Activated CD8-positive, alpha-beta memory T cell treated with anti-CD3 and anti-CD28 coated beads, Interleukin-2, amount 10 ng/mL, durations not matched to agents 7 days and 5 days (primary cell): ENCODE measurements around the gene ZNF318. TPM values are rescaled to one million over a fixed set of nuclear protein-coding genes. Genes with fewer than 3 reads are reported as not detected.

ENCODE experiments used
- ATAC-seq: fragments of 150-1000 bp; cut with Tn5 transposase; one replicate; pipeline ENCODE4 v1.10.0; 2021; ENCODE audit warnings: moderate library complexity
- CTCF ChIA-PET: fragments of 350-600 bp; sonication (Branson Sonifier 250); formaldehyde crosslinking; loops from one replicate; lab custom pipeline; 2021; ENCODE audit warnings: antibody characterized with exemption; lab: Charles Lee
- DNase-seq: peaks from one replicate; pipeline ENCODE4 v3.0.0-alpha.2; 2020
- H3K27ac Mint-ChIP-seq: one replicate; pipeline ENCODE4 v1.8.0; 2021; ENCODE audit warnings: mild to moderate bottlenecking, mixed read lengths
- H3K27me3 Mint-ChIP-seq: one replicate; pipeline ENCODE4 v1.8.0; 2021; ENCODE audit warnings: mixed read lengths
- H3K36me3 Mint-ChIP-seq: one replicate; pipeline ENCODE4 v1.8.0; 2021; ENCODE audit warnings: mild to moderate bottlenecking, mixed read lengths
- H3K4me1 Mint-ChIP-seq: one replicate; pipeline ENCODE4 v1.8.0; 2021; ENCODE audit warnings: mixed read lengths
- H3K4me3 Mint-ChIP-seq: one replicate; pipeline ENCODE4 v1.8.0; 2021; ENCODE audit warnings: mild to moderate bottlenecking, moderate library complexity, mixed read lengths
- H3K9me3 Mint-ChIP-seq: one replicate; pipeline ENCODE4 v1.8.0; 2022; ENCODE audit warnings: low read depth, mixed read lengths
- total RNA-seq, 2 experiments: library from RNA; stranded (reverse); gene quantifications; one replicate each; pipeline ENCODE4 v1.2.3, GENCODE V29; 2021

Gene ZNF318
- total RNA-seq, 2 experiments from 2014 or later = 9.7 to 12.8 TPM

DNA sequence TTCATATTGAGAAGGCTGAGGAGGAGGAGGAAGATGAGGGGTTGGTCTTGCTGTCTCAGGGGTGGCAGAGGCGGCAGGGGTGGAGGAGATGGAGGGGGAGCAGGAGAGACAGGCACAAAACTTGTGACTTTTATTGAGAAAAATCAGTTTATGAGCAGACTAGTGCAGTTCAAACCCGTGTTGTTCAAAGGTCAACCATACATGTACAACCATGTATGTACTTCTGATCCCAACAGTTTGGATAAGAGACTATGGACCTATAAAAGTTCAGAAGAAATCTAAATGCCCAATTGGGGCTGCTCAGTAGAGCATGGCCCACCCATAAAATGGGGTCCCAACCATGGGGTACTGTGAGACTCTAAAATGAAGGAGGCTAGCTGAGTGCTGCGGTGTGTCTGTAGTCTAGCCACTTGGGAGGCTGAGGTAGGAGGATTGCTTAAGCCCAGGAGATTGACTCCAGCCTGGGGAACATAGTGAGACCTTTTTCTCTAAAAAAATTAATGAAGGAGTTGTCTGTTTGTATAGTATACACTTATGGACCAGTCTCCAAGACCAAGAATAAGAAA is 79.0 kb downstream of the ZNF318 start:
- Mint-ChIP-seq H3K27ac (no peak overlapping the region), H3K9me3 (no peaks in the 10 kb centered on the region), H3K4me3 (no peak overlapping the region), H3K27me3 (peaks cover 19% of the 10 kb centered on the region), H3K36me3 (no peaks in the 10 kb centered on the region), H3K4me1 (no peaks in the 10 kb centered on the region)
- DNase-seq (no peak), ATAC-seq (no peak)
- CTCF ChIA-PET = interaction anchor here (0.8 kb wide), 1 partner anchor 64 kb away, joined by 3 read pairs; no protein-coding TSS in a partner anchor

- DNase-seq = no peak
- Mint-ChIP-seq H3K9me3 (no peaks in the 10 kb centered on the region), H3K4me3 (no peak overlapping the region)
Measured at GRCh38 chr6:43287717-43288679, 81.4 kb downstream of the ZNF318 start.

GRCh38 chr6:43286980-43287716 is 82.3 kb downstream of the ZNF318 start:
- ATAC-seq (no peak), DNase-seq (no peak)
- no peaks in the 10 kb centered on the region for H3K4me1 Mint-ChIP-seq
- CTCF ChIA-PET = interaction anchor here (1.1 kb wide), 1 partner anchor 10 kb away, joined by 3 read pairs; no protein-coding TSS in a partner anchor
- H3K36me3 Mint-ChIP-seq = no peaks in the 10 kb centered on the region
- no peak overlapping the region for H3K27ac Mint-ChIP-seq
- no peak overlapping the region for H3K4me3 Mint-ChIP-seq
- H3K9me3 Mint-ChIP-seq = no peaks in the 10 kb centered on the region
- H3K27me3 Mint-ChIP-seq = peaks cover 24% of the 10 kb centered on the region

More at GRCh38 chr6:43287717-43288679, 81.4 kb downstream of the ZNF318 start:
- H3K4me1 Mint-ChIP-seq = no peaks in the 10 kb centered on the region
- ATAC-seq = no peak
- H3K36me3 Mint-ChIP-seq = no peaks in the 10 kb centered on the region
- CTCF ChIA-PET = no interaction called here
- H3K27ac Mint-ChIP-seq = no peak overlapping the region
- peaks cover 24% of the 10 kb centered on the region for H3K27me3 Mint-ChIP-seq

GRCh38 chr6:43286456-43286979 is 82.9 kb downstream of the ZNF318 start:
- H3K9me3 Mint-ChIP-seq = no peaks in the 10 kb centered on the region
- H3K36me3 Mint-ChIP-seq = no peaks in the 10 kb centered on the region
- H3K27me3 Mint-ChIP-seq = peaks cover 26% of the 10 kb centered on the region
- no peak for ATAC-seq
- CTCF ChIA-PET = interaction anchor here (1.1 kb wide), 1 partner anchor 9 kb away, joined by 3 read pairs; no protein-coding TSS in a partner anchor
- H3K27ac Mint-ChIP-seq = no peak overlapping the region
- DNase-seq = no peak
- no peak overlapping the region for H3K4me3 Mint-ChIP-seq
- no peaks in the 10 kb centered on the region for H3K4me1 Mint-ChIP-seq

Other genes starting within 250 kb of the ZNF318 start
- 10 to 100 TPM; 45.0 to 53.2 TPM for gene SRF, start 198.4 kb downstream of the ZNF318 start, total RNA-seq
- 10 to 100 TPM; 49.9 to 71.3 TPM for gene CUL9, start 187.5 kb downstream of the ZNF318 start, total RNA-seq
- gene DNPH1, start 140.2 kb downstream of the ZNF318 start, total RNA-seq = 10 to 100 TPM; 54.0 to 60.0 TPM
- under 1 TPM; 0.20 to 0.80 TPM for gene TTBK1, start 126.2 kb downstream of the ZNF318 start, total RNA-seq
- not detected for gene SLC22A7, start 71.4 kb downstream of the ZNF318 start, total RNA-seq
- gene CRIP3, start 60.8 kb downstream of the ZNF318 start, total RNA-seq = under 1 TPM; 0.50 to 0.66 TPM
- gene ABCC10, start 57.9 kb upstream of the ZNF318 start, total RNA-seq = 10 to 100 TPM; 52.0 to 59.6 TPM
- gene DLK2, start 85.9 kb upstream of the ZNF318 start, total RNA-seq = not detected
- gene TJAP1, start 107.9 kb upstream of the ZNF318 start, total RNA-seq = 10 to 100 TPM; 41.1 to 41.8 TPM
- gene LRRC73, start 140.7 kb upstream of the ZNF318 start, total RNA-seq = under 1 TPM in 1 of 2 experiments, not detected in 1; 0.09 TPM
- gene YIPF3, start 147.3 kb upstream of the ZNF318 start, total RNA-seq = 10 to 100 TPM; 50.9 to 56.3 TPM
- 10 to 100 TPM; 30.8 to 48.2 TPM for gene POLR1C, start 147.4 kb upstream of the ZNF318 start, total RNA-seq
- 100 to 1,000 TPM in 1 of 2 experiments, 10 to 100 TPM in 1; 83.2 to 105 TPM for gene XPO5, start 206.4 kb upstream of the ZNF318 start, total RNA-seq
- 10 to 100 TPM; 65.4 to 91.4 TPM for gene POLH, start 206.5 kb upstream of the ZNF318 start, total RNA-seq